ENCODE measurements around the gene TMEM171. TPM values are rescaled to one million over a fixed set of nuclear protein-coding genes. Genes with fewer than 3 reads are reported as not detected.

The TMEM171 gene
- total RNA-seq, 1 experiment from 2014 or later: 5.4 TPM

DNA sequence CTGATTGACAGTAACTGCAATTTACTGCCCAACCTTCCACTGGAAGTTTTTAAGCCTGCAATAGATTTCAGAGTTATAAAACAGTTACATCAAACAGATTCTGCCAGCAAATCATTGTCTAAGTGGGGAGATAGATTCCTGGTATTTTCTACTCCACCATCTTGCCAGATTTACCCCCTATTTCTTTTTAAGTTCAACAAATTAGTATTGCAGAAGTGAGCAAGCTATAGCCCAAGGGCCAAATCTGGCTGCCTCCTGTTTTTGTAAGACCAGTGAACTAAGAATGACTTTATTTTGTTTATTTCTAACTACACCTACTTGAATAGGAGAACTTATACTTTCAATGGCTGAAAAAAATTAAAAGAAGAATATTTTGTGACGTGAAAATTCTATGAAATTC lies 8.8 kb upstream of the TMEM171 start:
- intact Hi-C loops (cut with micrococcal nuclease): no loop called here
- ChIA-PET POLR2A (no interaction called here), CTCF (no interaction called here)

More for the DNA sequence above, 8.8 kb upstream of the TMEM171 start:
- ATAC-seq: no peak
- BruUV-seq (replicated peaks): no TSS peak
- Histone ChIP-seq H3K9me3 (ENCODE audit: control insufficient read depth in 1 of 2, insufficient read depth in 1 of 2, low read depth in 1 of 2, low read length in 2 of 2) (peaks cover 0 to 4% of the 10 kb centered on the region in 2 experiments; a peak in 1 of 4 replicates), H3K79me2 (ENCODE audit: insufficient read depth, low read length) (no peaks in the 10 kb centered on the region), H3K27me3 (ENCODE audit: insufficient read depth, low read length) (no peaks in the 10 kb centered on the region), H3K27ac (ENCODE audit: low read depth, low read length) (no peak overlapping the region), H3K9ac (ENCODE audit: low read length) (no peak overlapping the region), H3K4me3 (replicated peaks in 1 of 2; ENCODE audit: low read depth in 1 of 2, low read length in 2 of 2) (no peak overlapping the region), H3K36me3 (ENCODE audit: control insufficient read depth in 1 of 2, insufficient read depth in 2 of 2, low read length in 2 of 2) (no peaks in the 10 kb centered on the region), H3K4me1 (ENCODE audit: control insufficient read depth in 1 of 2, insufficient read depth in 2 of 2, low read length in 2 of 2) (peaks cover 0 to 6% of the 10 kb centered on the region in 2 experiments; a peak in 2 of 4 replicates), H3K9me2 (ENCODE audit: insufficient read depth) (no peaks in the 10 kb centered on the region), H4K20me1 (ENCODE audit: insufficient read depth) (no peaks in the 10 kb centered on the region), H3K4me2 (ENCODE audit: low read length) (no peak overlapping the region), H2AFZ (ENCODE audit: low read depth, low read length, poor library complexity, severe bottlenecking) (no peak overlapping the region)
- DNase-seq (ENCODE audit: low read depth, low spot score): no peak
- TF ChIP-seq SIN3A (IDR thresholded peaks at IDR 0.05; ENCODE audit: low read depth): no peak
- TF ChIP-seq, protein P1, sequence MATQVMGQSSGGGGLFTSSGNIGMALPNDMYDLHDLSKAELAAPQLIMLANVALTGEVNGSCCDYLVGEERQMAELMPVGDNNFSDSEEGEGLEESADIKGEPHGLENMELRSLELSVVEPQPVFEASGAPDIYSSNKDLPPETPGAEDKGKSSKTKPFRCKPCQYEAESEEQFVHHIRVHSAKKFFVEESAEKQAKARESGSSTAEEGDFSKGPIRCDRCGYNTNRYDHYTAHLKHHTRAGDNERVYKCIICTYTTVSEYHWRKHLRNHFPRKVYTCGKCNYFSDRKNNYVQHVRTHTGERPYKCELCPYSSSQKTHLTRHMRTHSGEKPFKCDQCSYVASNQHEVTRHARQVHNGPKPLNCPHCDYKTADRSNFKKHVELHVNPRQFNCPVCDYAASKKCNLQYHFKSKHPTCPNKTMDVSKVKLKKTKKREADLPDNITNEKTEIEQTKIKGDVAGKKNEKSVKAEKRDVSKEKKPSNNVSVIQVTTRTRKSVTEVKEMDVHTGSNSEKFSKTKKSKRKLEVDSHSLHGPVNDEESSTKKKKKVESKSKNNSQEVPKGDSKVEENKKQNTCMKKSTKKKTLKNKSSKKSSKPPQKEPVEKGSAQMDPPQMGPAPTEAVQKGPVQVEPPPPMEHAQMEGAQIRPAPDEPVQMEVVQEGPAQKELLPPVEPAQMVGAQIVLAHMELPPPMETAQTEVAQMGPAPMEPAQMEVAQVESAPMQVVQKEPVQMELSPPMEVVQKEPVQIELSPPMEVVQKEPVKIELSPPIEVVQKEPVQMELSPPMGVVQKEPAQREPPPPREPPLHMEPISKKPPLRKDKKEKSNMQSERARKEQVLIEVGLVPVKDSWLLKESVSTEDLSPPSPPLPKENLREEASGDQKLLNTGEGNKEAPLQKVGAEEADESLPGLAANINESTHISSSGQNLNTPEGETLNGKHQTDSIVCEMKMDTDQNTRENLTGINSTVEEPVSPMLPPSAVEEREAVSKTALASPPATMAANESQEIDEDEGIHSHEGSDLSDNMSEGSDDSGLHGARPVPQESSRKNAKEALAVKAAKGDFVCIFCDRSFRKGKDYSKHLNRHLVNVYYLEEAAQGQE (IDR thresholded peaks at IDR 0.05; ENCODE audit: low read depth): no peak
- TF ChIP-seq TCF7L2 (IDR thresholded peaks at IDR 0.05; ENCODE audit: borderline replicate concordance, extremely low read depth, insufficient read depth, insufficient read length): no peak
- TF ChIP-seq RAD21 (IDR thresholded peaks at IDR 0.05; ENCODE audit: low read depth): no peak
- TF ChIP-seq POLR2A (IDR thresholded peaks at IDR 0.05; ENCODE audit: borderline replicate concordance, extremely low read depth, insufficient read depth, insufficient read length): no peak
- TF ChIP-seq CEBPB (IDR thresholded peaks at IDR 0.05; ENCODE audit: low read depth): no peak
- TF ChIP-seq, protein P2, sequence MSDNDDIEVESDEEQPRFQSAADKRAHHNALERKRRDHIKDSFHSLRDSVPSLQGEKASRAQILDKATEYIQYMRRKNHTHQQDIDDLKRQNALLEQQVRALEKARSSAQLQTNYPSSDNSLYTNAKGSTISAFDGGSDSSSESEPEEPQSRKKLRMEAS (IDR thresholded peaks at IDR 0.05): no peak
- TF ChIP-seq, protein P3, sequence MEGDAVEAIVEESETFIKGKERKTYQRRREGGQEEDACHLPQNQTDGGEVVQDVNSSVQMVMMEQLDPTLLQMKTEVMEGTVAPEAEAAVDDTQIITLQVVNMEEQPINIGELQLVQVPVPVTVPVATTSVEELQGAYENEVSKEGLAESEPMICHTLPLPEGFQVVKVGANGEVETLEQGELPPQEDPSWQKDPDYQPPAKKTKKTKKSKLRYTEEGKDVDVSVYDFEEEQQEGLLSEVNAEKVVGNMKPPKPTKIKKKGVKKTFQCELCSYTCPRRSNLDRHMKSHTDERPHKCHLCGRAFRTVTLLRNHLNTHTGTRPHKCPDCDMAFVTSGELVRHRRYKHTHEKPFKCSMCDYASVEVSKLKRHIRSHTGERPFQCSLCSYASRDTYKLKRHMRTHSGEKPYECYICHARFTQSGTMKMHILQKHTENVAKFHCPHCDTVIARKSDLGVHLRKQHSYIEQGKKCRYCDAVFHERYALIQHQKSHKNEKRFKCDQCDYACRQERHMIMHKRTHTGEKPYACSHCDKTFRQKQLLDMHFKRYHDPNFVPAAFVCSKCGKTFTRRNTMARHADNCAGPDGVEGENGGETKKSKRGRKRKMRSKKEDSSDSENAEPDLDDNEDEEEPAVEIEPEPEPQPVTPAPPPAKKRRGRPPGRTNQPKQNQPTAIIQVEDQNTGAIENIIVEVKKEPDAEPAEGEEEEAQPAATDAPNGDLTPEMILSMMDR (IDR thresholded peaks at IDR 0.05 in 2 of 3, conservative IDR thresholded peaks at IDR 0.05 in 1 of 3; ENCODE audit: borderline replicate concordance in 1 of 3, insufficient read depth in 1 of 3, low read depth in 2 of 3, low read length in 2 of 3): no peak
- TF ChIP-seq YY1 (IDR thresholded peaks at IDR 0.05; ENCODE audit: extremely low read depth, insufficient replicate concordance, low read depth, low read length): no peak
- RAD21 ChIA-PET (ENCODE audit: low non-redundant PET in 1 of 2, low total read pairs in 2 of 2, uncharacterized antibody in 2 of 2, unreplicated experiment in 2 of 2): no interaction called here

All from HCT116 (cell line).